Trophoblast cell (in vitro differentiated cells and primary cell): ENCODE measurements around the gene HK2.
A peak's percentile ranks its signal among the peaks of the same experiment; 100 is the strongest.

Source experiments
- DNase-seq, 2 donors: peaks; one replicate each; pipeline ENCODE4 v3.0.0-alpha.2; 2016
- H2AFZ ChIP-seq: 2 replicates; pipeline ENCODE4 v1.6.1; 2013; ENCODE audit warnings: low read length, moderate library complexity, mild to moderate bottlenecking; ENCODE audit not compliant: insufficient read depth, poor library complexity
- H2AK5ac ChIP-seq: 2 replicates; pipeline ENCODE4 v1.6.1; 2013; ENCODE audit warnings: mild to moderate bottlenecking, low read length
- H2BK120ac ChIP-seq: 2 replicates; pipeline ENCODE4 v1.6.1; 2013; ENCODE audit warnings: low read length, mild to moderate bottlenecking, moderate library complexity; ENCODE audit not compliant: insufficient read depth, poor library complexity
- H2BK12ac ChIP-seq: 2 replicates; pipeline ENCODE4 v1.6.1; 2013; ENCODE audit warnings: mild to moderate bottlenecking, low read length, moderate library complexity
- H2BK5ac ChIP-seq: 2 replicates; pipeline ENCODE4 v1.6.1; 2013; ENCODE audit warnings: low read length, low read depth, moderate library complexity, mild to moderate bottlenecking; ENCODE audit not compliant: poor library complexity
- H3K14ac ChIP-seq: 2 replicates; pipeline ENCODE4 v1.6.1; 2013; ENCODE audit warnings: mild to moderate bottlenecking, low read length
- H3K18ac ChIP-seq: 2 replicates; pipeline ENCODE4 v1.6.1; 2013; ENCODE audit warnings: mild to moderate bottlenecking, low read length
- H3K23ac ChIP-seq: 2 replicates; pipeline ENCODE4 v1.6.1; 2013; ENCODE audit warnings: low read length
- H3K27ac ChIP-seq: 2 replicates; pipeline ENCODE4 v1.5.1; 2013; ENCODE audit warnings: low read depth, mild to moderate bottlenecking, inconsistent platforms, low read length, moderate library complexity
- H3K27me3 ChIP-seq: 2 replicates; pipeline ENCODE4 v1.6.1; 2013; ENCODE audit warnings: inconsistent platforms, mild to moderate bottlenecking, low read length, moderate library complexity; ENCODE audit not compliant: insufficient read depth
- H3K36me3 ChIP-seq, 2 experiments: 1 replicate in 1 of 2; 2 replicates in 1 of 2; pipeline ENCODE4 v1.6.1; 2013; ENCODE audit warnings: low read length in 2 of 2, mild to moderate bottlenecking in 2 of 2, moderate library complexity in 1 of 2; ENCODE audit not compliant: insufficient read depth in 2 of 2, control insufficient read depth in 1 of 2
- H3K4ac ChIP-seq: 2 replicates; pipeline ENCODE4 v1.6.1; 2013; ENCODE audit warnings: low read depth, mild to moderate bottlenecking, low read length, moderate library complexity
- H3K4me1 ChIP-seq, 2 experiments: 1 replicate in 1 of 2; 2 replicates in 1 of 2; pipeline ENCODE4 v1.6.1; 2013; ENCODE audit warnings: low read length in 2 of 2, mild to moderate bottlenecking in 2 of 2, moderate library complexity in 1 of 2; ENCODE audit not compliant: insufficient read depth in 2 of 2, control insufficient read depth in 1 of 2
- H3K4me2 ChIP-seq: 2 replicates; pipeline ENCODE4 v1.6.1; 2013; ENCODE audit warnings: inconsistent platforms, mild to moderate bottlenecking, low read length, moderate library complexity
- H3K4me3 ChIP-seq: 2 replicates; pipeline ENCODE4 v1.5.1; 2013; ENCODE audit warnings: mild to moderate bottlenecking, low read depth, low read length, inconsistent platforms
- H3K79me1 ChIP-seq: one replicate; pipeline ENCODE4 v1.6.1; 2013; ENCODE audit warnings: low read length
- H3K79me2 ChIP-seq: 2 replicates; pipeline ENCODE4 v1.6.1; 2013; ENCODE audit warnings: low read length, mild to moderate bottlenecking; ENCODE audit not compliant: control insufficient read depth, insufficient read depth, poor library complexity
- H3K9ac ChIP-seq: 2 replicates; pipeline ENCODE4 v1.6.1; 2013; ENCODE audit warnings: mild to moderate bottlenecking, low read length
- H3K9me3 ChIP-seq: 2 replicates; pipeline ENCODE4 v1.6.1; 2013; ENCODE audit warnings: low read depth, mild to moderate bottlenecking, control low read depth, inconsistent platforms, low read length; ENCODE audit not compliant: insufficient read depth
- H4K12ac ChIP-seq: 2 replicates; pipeline ENCODE4 v1.6.1; 2013; ENCODE audit warnings: low read depth, mild to moderate bottlenecking, low read length, moderate library complexity
- H4K8ac ChIP-seq: 2 replicates; pipeline ENCODE4 v1.6.1; 2013; ENCODE audit warnings: low read depth, mild to moderate bottlenecking, low read length, moderate library complexity
- H4K91ac ChIP-seq: one replicate; pipeline ENCODE4 v1.6.1; 2013; ENCODE audit warnings: low read depth, mild to moderate bottlenecking, low read length, moderate library complexity
- WGBS: extraction: QIAGEN DNeasy Blood & Tissue Kit; methylation state at CpG from one replicate; pipeline ENCODE4 v1.1.7; 2013; ENCODE audit warnings: missing lambda C conversion rate; ENCODE audit not compliant: insufficient read length, insufficient coverage; ENCODE audit errors: extremely low coverage; 5-methylcytosine and 5-hydroxymethylcytosine counted together

Gene HK2

GRCh38 chr2:74886811-74887210, 52.9 kb downstream of the HK2 start:
- no CpG with 5 or more reads among the region's 4 CpGs for WGBS

DNA sequence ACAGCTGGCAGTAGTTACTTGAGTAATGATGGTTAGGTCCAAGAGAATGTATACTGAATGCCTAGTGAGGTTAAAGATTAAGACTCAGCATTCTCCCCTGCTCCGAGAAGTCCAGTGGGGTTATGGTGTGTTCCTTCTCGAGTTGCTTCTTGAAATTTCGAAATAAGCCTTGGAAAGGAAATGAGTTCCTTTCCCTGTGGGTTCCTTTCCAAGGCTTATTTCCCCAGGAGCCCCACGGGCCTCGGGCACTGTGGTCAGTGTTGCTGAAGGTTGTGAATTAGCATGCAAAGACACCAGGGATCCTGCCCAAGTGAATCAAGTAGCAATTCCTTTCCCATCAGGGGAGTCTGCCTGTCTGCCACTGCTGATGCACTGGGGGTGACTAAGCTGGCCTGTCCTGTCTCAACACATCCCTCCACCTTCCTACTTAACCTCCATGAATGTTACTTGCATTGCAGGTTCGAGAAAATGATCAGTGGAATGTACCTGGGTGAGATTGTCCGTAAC, 53.6 kb downstream of the HK2 start:
- WGBS, result no CpG with 5 or more reads among the region's 7 CpGs
- H2BK12ac ChIP-seq, result no peak overlapping the region

More at GRCh38 chr2:74886811-74887210, 52.9 kb downstream of the HK2 start:
- H3K4ac ChIP-seq, result no peak overlapping the region
- H3K4me3 ChIP-seq, result no peak overlapping the region
- no peak overlapping the region for H3K18ac ChIP-seq
- H2AFZ ChIP-seq, result no peak overlapping the region
- H3K27me3 ChIP-seq, result no peaks in the 10 kb centered on the region
- no peak overlapping the region for H3K14ac ChIP-seq
- no peaks in the 10 kb centered on the region for H3K9me3 ChIP-seq
- H3K4me2 ChIP-seq, result no peak overlapping the region
- H4K8ac ChIP-seq, result no peak overlapping the region
- H3K79me1 ChIP-seq, result no peaks in the 10 kb centered on the region
- H2BK12ac ChIP-seq, result no peak overlapping the region
- H2BK5ac ChIP-seq, result no peak overlapping the region
- H4K91ac ChIP-seq, result no peak overlapping the region
- no peak overlapping the region for H4K12ac ChIP-seq
- no peak overlapping the region for H3K9ac ChIP-seq
- DNase-seq, result peak in 1 of 2 donors; percentile 39
- no peak overlapping the region for H3K27ac ChIP-seq
- no peaks in the 10 kb centered on the region for H3K79me2 ChIP-seq
- H2BK120ac ChIP-seq, result no peak overlapping the region
- H3K4me1 ChIP-seq, result peaks cover 1 to 10% of the 10 kb centered on the region in 2 experiments
- no peak overlapping the region for H3K23ac ChIP-seq
- no peak overlapping the region for H2AK5ac ChIP-seq
- peaks cover 26 to 32% of the 10 kb centered on the region in 2 experiments for H3K36me3 ChIP-seq

GRCh38 chr2:74887960-74888700, 54.2 kb downstream of the HK2 start:
- Histone ChIP-seq H3K14ac (no peak overlapping the region), H2BK120ac (no peak overlapping the region), H3K23ac (no peak overlapping the region), H4K91ac (no peak overlapping the region), H3K4me1 (peaks cover 0 to 9% of the 10 kb centered on the region in 2 experiments), H3K9me3 (no peaks in the 10 kb centered on the region), H3K4ac (no peak overlapping the region), H3K4me2 (no peak overlapping the region), H4K8ac (no peak overlapping the region), H2BK12ac (no peak overlapping the region), H3K18ac (no peak overlapping the region), H3K79me2 (no peaks in the 10 kb centered on the region), H3K9ac (no peak overlapping the region), H2AFZ (no peak overlapping the region), H3K4me3 (no peak overlapping the region), H4K12ac (no peak overlapping the region), H2AK5ac (no peak overlapping the region), H3K27ac (peak overlapping the region; percentile 55), H3K27me3 (no peaks in the 10 kb centered on the region), H2BK5ac (no peak overlapping the region), H3K36me3 (peaks cover 20 to 27% of the 10 kb centered on the region in 2 experiments), H3K79me1 (no peaks in the 10 kb centered on the region)
- no CpG with 5 or more reads among the region's 8 CpGs for WGBS
- peak in 1 of 2 donors; percentile 29 for DNase-seq

More for the DNA sequence above, 53.6 kb downstream of the HK2 start:
- H3K27ac ChIP-seq, result peak overlapping the region; percentile 55
- no peak overlapping the region for H2AK5ac ChIP-seq
- no peak overlapping the region for H4K12ac ChIP-seq
- no peak overlapping the region for H3K23ac ChIP-seq
- no peak overlapping the region for H4K91ac ChIP-seq
- H3K9ac ChIP-seq, result no peak overlapping the region
- no peak overlapping the region for H3K4ac ChIP-seq
- H3K4me3 ChIP-seq, result no peak overlapping the region
- DNase-seq, result peak; percentile 44 to 70
- no peaks in the 10 kb centered on the region for H3K9me3 ChIP-seq
- H2BK5ac ChIP-seq, result no peak overlapping the region
- peaks cover 0 to 9% of the 10 kb centered on the region in 2 experiments for H3K4me1 ChIP-seq
- H4K8ac ChIP-seq, result no peak overlapping the region
- H3K18ac ChIP-seq, result no peak overlapping the region
- peaks cover 22 to 32% of the 10 kb centered on the region in 2 experiments for H3K36me3 ChIP-seq
- no peak overlapping the region for H3K14ac ChIP-seq
- no peaks in the 10 kb centered on the region for H3K79me2 ChIP-seq
- H3K79me1 ChIP-seq, result no peaks in the 10 kb centered on the region
- H3K4me2 ChIP-seq, result no peak overlapping the region
- no peak overlapping the region for H2BK120ac ChIP-seq
- H3K27me3 ChIP-seq, result no peaks in the 10 kb centered on the region
- no peak overlapping the region for H2AFZ ChIP-seq

GRCh38 chr2:74889159-74889558, 55.2 kb downstream of the HK2 start:
- H3K14ac ChIP-seq, result no peak overlapping the region
- peaks cover 17 to 25% of the 10 kb centered on the region in 2 experiments for H3K36me3 ChIP-seq
- H2AFZ ChIP-seq, result no peak overlapping the region
- H3K79me2 ChIP-seq, result no peaks in the 10 kb centered on the region
- H4K12ac ChIP-seq, result no peak overlapping the region
- H3K4me2 ChIP-seq, result no peak overlapping the region
- H3K27me3 ChIP-seq, result no peaks in the 10 kb centered on the region
- H2BK5ac ChIP-seq, result no peak overlapping the region
- H3K9me3 ChIP-seq, result no peaks in the 10 kb centered on the region
- H4K8ac ChIP-seq, result no peak overlapping the region
- no peak overlapping the region for H4K91ac ChIP-seq
- no peak overlapping the region for H3K23ac ChIP-seq
- no peak overlapping the region for H3K9ac ChIP-seq
- WGBS, result no CpG with 5 or more reads among the region's 9 CpGs
- no peak overlapping the region for H3K4me3 ChIP-seq
- no peak overlapping the region for H2AK5ac ChIP-seq
- no peak overlapping the region for H3K27ac ChIP-seq
- no peaks in the 10 kb centered on the region for H3K79me1 ChIP-seq
- H3K18ac ChIP-seq, result no peak overlapping the region
- H3K4me1 ChIP-seq, result peaks cover 0 to 9% of the 10 kb centered on the region in 2 experiments
- no peak for DNase-seq
- H2BK120ac ChIP-seq, result no peak overlapping the region
- no peak overlapping the region for H3K4ac ChIP-seq
- no peak overlapping the region for H2BK12ac ChIP-seq
